IMR-90 (cell line): Measurements from ENCODE around the gene PTGDS. TPM values are rescaled to one million over a fixed set of nuclear protein-coding genes. Genes with fewer than 3 reads are reported as not detected.

Experiments used
- ATAC-seq: fragments of 200-7000 bp; cut with Tn5 transposase; 2 replicates; pipeline ENCODE4 v1.9.1; 2020; ENCODE audit warnings: low read depth, mild to moderate bottlenecking, moderate library complexity
- BruUV-seq: library from RNA; stranded (reverse); fragments of 400-500 nt; replicated peaks from 2 replicates; lab custom pipeline; 2021; lab: Mats Ljungman, UMichigan
- CTCF ChIA-PET: fragments of 300-600 bp; formaldehyde crosslinking; extraction: SDS; loops from one replicate; lab custom pipeline; 2021; ENCODE audit warnings: antibody characterized with exemption; lab: Yijun Ruan, JAX
- POLR2A ChIA-PET: fragments of 300-600 bp; sonication (Branson Sonifier 250); formaldehyde crosslinking; loops from one replicate; lab custom pipeline; 2022; ENCODE audit warnings: antibody characterized with exemption; ENCODE audit not compliant: unreplicated experiment; lab: Charles Lee
- DNase-seq: peaks from one replicate; pipeline ENCODE4 v3.0.0; 2013
- H2AFZ ChIP-seq: replicated peaks from 2 replicates; pipeline ENCODE3; 2013; ENCODE audit warnings: low read length, mild to moderate bottlenecking; ENCODE audit not compliant: poor library complexity
- H2AK5ac ChIP-seq: 2 replicates; pipeline ENCODE4 v1.6.1; 2013; ENCODE audit warnings: low read depth, low read length, inconsistent platforms
- H2AK9ac ChIP-seq: replicated peaks from 2 replicates; pipeline ENCODE3; 2013; ENCODE audit warnings: mild to moderate bottlenecking, low read depth, low read length, moderate library complexity; ENCODE audit not compliant: poor library complexity
- H2BK120ac ChIP-seq: 2 replicates; pipeline ENCODE4 v1.6.1; 2013; ENCODE audit warnings: low read depth, low read length, inconsistent platforms
- H2BK15ac ChIP-seq: 3 replicates; pipeline ENCODE4 v1.6.1; 2013; ENCODE audit warnings: low read depth, low read length, inconsistent platforms
- H2BK20ac ChIP-seq: 2 replicates; pipeline ENCODE4 v1.6.1; 2013; ENCODE audit warnings: low read depth, mild to moderate bottlenecking, inconsistent platforms, low read length, moderate library complexity
- H2BK5ac ChIP-seq: 2 replicates; pipeline ENCODE4 v1.6.1; 2013; ENCODE audit warnings: mild to moderate bottlenecking, low read depth, low read length, inconsistent platforms; ENCODE audit not compliant: poor library complexity, severe bottlenecking
- H3K14ac ChIP-seq: replicated peaks from 2 replicates; pipeline ENCODE4 v1.6.1; 2013; ENCODE audit warnings: low read depth, low read length, inconsistent platforms
- H3K18ac ChIP-seq: 2 replicates; pipeline ENCODE4 v1.6.1; 2013; ENCODE audit warnings: low read depth, low read length, control low read depth
- H3K23ac ChIP-seq: 2 replicates; pipeline ENCODE4 v1.6.1; 2013; ENCODE audit warnings: low read depth, low read length, inconsistent platforms
- H3K27ac ChIP-seq: 2 replicates; pipeline ENCODE4 v1.5.1; 2013; ENCODE audit warnings: mild to moderate bottlenecking, control low read depth, low read length; ENCODE audit not compliant: insufficient read depth
- H3K27me3 ChIP-seq: 2 replicates; pipeline ENCODE4 v1.6.1; 2013; ENCODE audit warnings: low read length; ENCODE audit not compliant: control insufficient read depth, insufficient read depth
- H3K36me3 ChIP-seq: 2 replicates; pipeline ENCODE4 v1.6.1; 2013; ENCODE audit warnings: low read length, mixed read lengths; ENCODE audit not compliant: control insufficient read depth, insufficient read depth
- H3K4ac ChIP-seq: 2 replicates; pipeline ENCODE4 v1.6.1; 2013; ENCODE audit warnings: low read depth, low read length, inconsistent platforms
- H3K4me1 ChIP-seq: 2 replicates; pipeline ENCODE4 v1.6.1; 2013; ENCODE audit warnings: low read length, mixed read lengths; ENCODE audit not compliant: control insufficient read depth, insufficient read depth
- H3K4me2 ChIP-seq: 2 replicates; pipeline ENCODE4 v1.6.1; 2013; ENCODE audit warnings: low read depth, mild to moderate bottlenecking, control low read depth, low read length, moderate library complexity
- H3K4me3 ChIP-seq: 2 replicates; pipeline ENCODE4 v1.5.1; 2013; ENCODE audit warnings: low read depth, mild to moderate bottlenecking, control low read depth, low read length, moderate library complexity; ENCODE audit not compliant: insufficient read depth
- H3K56ac ChIP-seq: 2 replicates; pipeline ENCODE4 v1.6.1; 2013; ENCODE audit warnings: low read length, inconsistent platforms; ENCODE audit not compliant: insufficient read depth; ENCODE audit errors: extremely low read depth
- H3K79me1 ChIP-seq, 2 experiments: 2 replicates each; pipeline ENCODE4 v1.6.1; 2013; ENCODE audit warnings: low read length in 2 of 2, inconsistent platforms in 1 of 2, low read depth in 1 of 2
- H3K9ac ChIP-seq: 2 replicates; pipeline ENCODE4 v1.6.1; 2013; ENCODE audit warnings: low read depth, low read length, control low read depth
- H3K9me1 ChIP-seq: 2 replicates; pipeline ENCODE4 v1.6.1; 2013; ENCODE audit warnings: low read length, inconsistent platforms; ENCODE audit not compliant: insufficient read depth
- H3K9me3 ChIP-seq: 2 replicates; pipeline ENCODE4 v1.6.1; 2013; ENCODE audit warnings: low read length; ENCODE audit not compliant: control insufficient read depth, insufficient read depth
- H4K20me1 ChIP-seq: 2 replicates; pipeline ENCODE4 v1.6.1; 2013; ENCODE audit warnings: low read length, inconsistent platforms; ENCODE audit not compliant: insufficient read depth
- H4K5ac ChIP-seq: 2 replicates; pipeline ENCODE4 v1.6.1; 2013; ENCODE audit warnings: mild to moderate bottlenecking, low read depth, low read length, control low read depth
- H4K8ac ChIP-seq, 2 experiments: 2 replicates each; pipeline ENCODE4 v1.6.1; 2013; ENCODE audit warnings: low read depth in 2 of 2, low read length in 2 of 2, control low read depth in 1 of 2, inconsistent platforms in 1 of 2
- H4K91ac ChIP-seq: 2 replicates; pipeline ENCODE4 v1.6.1; 2013; ENCODE audit warnings: low read depth, low read length, inconsistent platforms; ENCODE audit not compliant: insufficient read depth
- CHD1 ChIP-seq: IDR thresholded peaks from 2 replicates; pipeline ENCODE4 v1.6.1; 2012; ENCODE audit warnings: low read depth, low read length, improper control_type of control experiment
- NFE2L2 ChIP-seq: fragments of 150-350 bp; IDR thresholded peaks from 2 replicates; pipeline ENCODE4 v1.6.1; 2016; ENCODE audit warnings: low read depth, mild to moderate bottlenecking, low read length
- SMC3 ChIP-seq: fragments of 150-350 bp; IDR thresholded peaks from 2 replicates; pipeline ENCODE4 v1.6.1; 2016; ENCODE audit warnings: low read depth, mild to moderate bottlenecking, antibody characterized with exemption, low read length, moderate library complexity
- WGBS, 2 experiments: methylation state at CpG; one replicate each; pipeline versions ENCODE4 v1.1.5 to v1.1.7; 2013; ENCODE audit warnings: missing lambda C conversion rate in 2 of 2; ENCODE audit not compliant: insufficient read length in 1 of 2; ENCODE audit errors: extremely low coverage in 2 of 2; 5-methylcytosine and 5-hydroxymethylcytosine counted together
- dilution Hi-C: fragments of 300-500 bp; cut with HindIII; formaldehyde crosslinking; loops from one replicate; pipeline ENCODE4 v1.14.3; 2018; ENCODE audit warnings: low sequenced_read_pairs; ENCODE audit not compliant: unreplicated experiment
- in situ Hi-C: fragments of 300-500 bp; cut with MboI; formaldehyde crosslinking; loops from 3 replicates; pipeline ENCODE4 v1.14.3; 2019; ENCODE audit warnings: low sequenced_read_pairs, inconsistent platforms, mixed read lengths
- intact Hi-C: fragments of 100-400 bp; cut with micrococcal nuclease; formaldehyde crosslinking; loops from 2 replicates; pipeline ENCODE4 v1.10.0; 2022
- polyA plus RNA-seq, 3 experiments: library from polyadenylated mRNA; depleted of rRNA; stranded (reverse); fragments of >200 nt; gene quantifications; 2 replicates each; pipeline ENCODE4 v1.2.3, GENCODE V29; 2012; ENCODE audit warnings: low replicate concordance in 1 of 3
- total RNA-seq: library from RNA; depleted of rRNA; stranded (reverse); fragments of >200 nt; gene quantifications from 2 replicates; pipeline ENCODE4 v1.2.3, GENCODE V29; 2012

Gene PTGDS
- total and polyA plus RNA-seq, 2 of the 4 experiments (the other 2 are of a cell fraction) = 1.2 TPM; not detected in 1

- H3K36me3 ChIP-seq = no peaks in the 10 kb centered on the region
- intact Hi-C loops (no loop called here), in situ Hi-C loops (no loop called here), dilution Hi-C loops (no loop called here)
- no peak overlapping the region for H4K91ac ChIP-seq
- H4K8ac ChIP-seq = no peak overlapping the region
- peaks cover 3% of the 10 kb centered on the region for H3K9me3 ChIP-seq
- H3K23ac ChIP-seq = no peak overlapping the region
- H3K27ac ChIP-seq = no peak overlapping the region
- no peak overlapping the region for H3K18ac ChIP-seq
- H3K9ac ChIP-seq = no peak overlapping the region
- H3K4me3 ChIP-seq = no peak overlapping the region
- TF ChIP-seq NFE2L2 (no peak), CHD1 (no peak), SMC3 (no peak)
- CTCF ChIA-PET = no interaction called here
- H2BK20ac ChIP-seq = no peak overlapping the region
- H3K79me1 ChIP-seq = no peaks in the 10 kb centered on the region
- no peak for ATAC-seq
- no peak for DNase-seq
- H2AK9ac ChIP-seq = no peak overlapping the region
- H3K27me3 ChIP-seq = peaks cover 18% of the 10 kb centered on the region; the same call in 1 of the 2 replicates
- H3K4ac ChIP-seq = no peak overlapping the region
- no peak overlapping the region for H2BK120ac ChIP-seq
- H3K4me2 ChIP-seq = no peak overlapping the region
- H3K4me1 ChIP-seq = no peaks in the 10 kb centered on the region; the same call in 1 of the 2 replicates
- 65% methylated on average over 7 of the region's 25 CpGs; no CpG with 5 or more reads in 1 of the 2 experiments for WGBS, 2 experiments
- no peak overlapping the region for H4K5ac ChIP-seq
- BruUV-seq = no TSS peak
- POLR2A ChIA-PET = no interaction called here
- no peak overlapping the region for H2AK5ac ChIP-seq
- H3K9me1 ChIP-seq = no peaks in the 10 kb centered on the region
- H2BK5ac ChIP-seq = no peak overlapping the region
- H3K56ac ChIP-seq = no peak overlapping the region
- H2BK15ac ChIP-seq = no peak overlapping the region
- no peak overlapping the region for H3K14ac ChIP-seq
- no peak overlapping the region for H2AFZ ChIP-seq
- H4K20me1 ChIP-seq = no peaks in the 10 kb centered on the region
Observed at GRCh38 chr9:136954270-136955083, 22.8 kb upstream of the PTGDS start.
